B cell (primary cell): ENCODE data around the gene KAT7. TPM values are rescaled to one million over a fixed set of nuclear protein-coding genes. Genes with fewer than 3 reads are reported as not detected.

Experiments
- ATAC-seq: fragments of 200-7000 bp; cut with Tn5 transposase; one replicate; pipeline ENCODE4 v1.10.0; 2021; ENCODE audit warnings: low read depth, mild to moderate bottlenecking, moderate number of reproducible peaks, moderate library complexity
- CTCF ChIA-PET: fragments of 350-600 bp; sonication (Branson Sonifier 250); formaldehyde crosslinking; loops from one replicate; lab custom pipeline; 2021; ENCODE audit warnings: antibody characterized with exemption, inconsistent platforms; lab: Charles Lee
- POLR2A ChIA-PET: fragments of 350-600 bp; sonication (Branson Sonifier 250); formaldehyde crosslinking; loops from one replicate; lab custom pipeline; 2021; ENCODE audit warnings: antibody characterized with exemption; lab: Charles Lee
- DNase-seq: peaks from one replicate; pipeline ENCODE4 v3.0.0; 2013
- H2AFZ ChIP-seq: 2 replicates; pipeline ENCODE4 v1.6.1; 2012; ENCODE audit warnings: mild to moderate bottlenecking, low read depth, low read length; ENCODE audit not compliant: insufficient read depth, poor library complexity, severe bottlenecking
- H3K27ac ChIP-seq, 2 donors: 1 replicate in 1 of 2; 2 replicates in 1 of 2; pipeline ENCODE4 v1.5.1; 2012 to 2013; ENCODE audit warnings: low read length in 2 of 2, mild to moderate bottlenecking in 2 of 2, moderate library complexity in 1 of 2
- H3K27me3 ChIP-seq, 4 experiments: fragments of 200-600 bp in 1 of 4; sonication (generic) in 1 of 4; replicated peaks in 1 of 4; 1 replicate in 2 of 4; 2 replicates in 2 of 4; pipeline versions ENCODE4 v1.6.1 to v1.7.0; 2013 to 2016; ENCODE audit warnings: low read length in 3 of 4, mild to moderate bottlenecking in 2 of 4, mixed read lengths in 1 of 4, moderate library complexity in 1 of 4; ENCODE audit not compliant: insufficient read depth in 4 of 4, control insufficient read depth in 3 of 4; ENCODE audit errors: control extremely low read depth in 1 of 4
- H3K36me3 ChIP-seq, 2 experiments: replicated peaks in 1 of 2; 1 replicate in 1 of 2; 2 replicates in 1 of 2; pipeline versions ENCODE4 v1.6.1 to v1.7.1; 2013; ENCODE audit warnings: low read length in 1 of 2; ENCODE audit not compliant: insufficient read depth in 2 of 2, control insufficient read depth in 1 of 2; ENCODE audit errors: control extremely low read depth in 1 of 2, extremely low read depth in 1 of 2
- H3K4me1 ChIP-seq, 2 donors: fragments of 200-600 bp in 1 of 2; sonication (generic) in 1 of 2; 1 replicate in 1 of 2; 2 replicates in 1 of 2; pipeline versions ENCODE4 v1.5.1 to v1.6.1; 2013 to 2017; ENCODE audit warnings: low read length in 2 of 2; ENCODE audit not compliant: control insufficient read depth in 2 of 2, insufficient read depth in 2 of 2
- H3K4me2 ChIP-seq: replicated peaks from 2 replicates; pipeline ENCODE3; 2012; ENCODE audit warnings: mild to moderate bottlenecking, low read depth, low read length; ENCODE audit not compliant: poor library complexity, severe bottlenecking
- H3K4me3 ChIP-seq, 5 experiments: fragments of 200-600 bp in 1 of 5; sonication (generic) in 1 of 5; 1 replicate in 3 of 5; 2 replicates in 2 of 5; pipeline versions ENCODE4 v1.5.1 to v1.7.0; 2011 to 2016; ENCODE audit warnings: low read length in 4 of 5, mild to moderate bottlenecking in 4 of 5, low read depth in 2 of 5, control low read depth in 1 of 5, moderate library complexity in 1 of 5; ENCODE audit not compliant: insufficient read depth in 1 of 5; ENCODE audit errors: control extremely low read depth in 1 of 5, extremely low read depth in 1 of 5
- H3K79me2 ChIP-seq: fragments of 200-600 bp; sonication (generic); one replicate; pipeline ENCODE4 v1.6.0; 2016; ENCODE audit warnings: low read length; ENCODE audit not compliant: control insufficient read depth, insufficient read depth
- H3K9ac ChIP-seq: fragments of 200-600 bp; sonication (generic); 2 replicates; pipeline ENCODE4 v1.6.1; 2017; ENCODE audit warnings: mild to moderate bottlenecking, low read length, moderate library complexity
- H3K9me3 ChIP-seq, 3 donors: one replicate each; pipeline versions ENCODE4 v1.6.1 to v1.7.1; 2013; ENCODE audit warnings: low read length in 2 of 3; ENCODE audit not compliant: control insufficient read depth in 2 of 3, insufficient read depth in 1 of 3; ENCODE audit errors: control extremely low read depth in 1 of 3
- H4K20me1 ChIP-seq: 2 replicates; pipeline ENCODE4 v1.6.0; 2012; ENCODE audit warnings: mild to moderate bottlenecking, low read length; ENCODE audit not compliant: insufficient read depth, control insufficient read depth, poor library complexity, severe bottlenecking
- H3K27ac Mint-ChIP-seq: one replicate; pipeline ENCODE4 v1.8.0; 2021; ENCODE audit warnings: mixed read lengths
- H3K27me3 Mint-ChIP-seq: one replicate; pipeline ENCODE4 v1.8.0; 2021; ENCODE audit warnings: mixed read lengths
- H3K4me1 Mint-ChIP-seq: one replicate; pipeline ENCODE4 v1.8.0; 2021; ENCODE audit warnings: mixed read lengths
- H3K4me3 Mint-ChIP-seq: one replicate; pipeline ENCODE4 v1.8.0; 2021; ENCODE audit warnings: mixed read lengths
- H3K9me3 Mint-ChIP-seq: one replicate; pipeline ENCODE4 v1.8.0; 2022; ENCODE audit warnings: mixed read lengths; ENCODE audit not compliant: insufficient read depth
- EZH2 ChIP-seq: IDR thresholded peaks from 2 replicates; pipeline ENCODE4 v1.6.1; 2012; ENCODE audit warnings: borderline replicate concordance, low read depth, mild to moderate bottlenecking, moderate library complexity, low read length; ENCODE audit not compliant: insufficient read depth, poor library complexity, severe bottlenecking
- WGBS: methylation state at CpG from one replicate; pipeline ENCODE4 v1.1.5; 2013; ENCODE audit warnings: missing lambda C conversion rate; ENCODE audit not compliant: insufficient coverage; 5-methylcytosine and 5-hydroxymethylcytosine counted together
- intact Hi-C: fragments of 100-400 bp; cut with micrococcal nuclease; formaldehyde crosslinking; loops from one replicate; pipeline ENCODE4 v1.10.0; 2022
- polyA minus RNA-seq: library from RNA; depleted of rRNA, polyadenylated mRNA; stranded (reverse); fragments of >200 nt; gene quantifications from 2 replicates; pipeline ENCODE4 v1.2.3, GENCODE V29; 2012
- polyA plus RNA-seq: library from polyadenylated mRNA; depleted of rRNA; stranded (reverse); fragments of >200 nt; gene quantifications from 2 replicates; pipeline ENCODE4 v1.2.3, GENCODE V29; 2012
- total RNA-seq, 2 donors: library from RNA; stranded (reverse); fragments of 120-200 nt in 1 of 2; gene quantifications; 1 replicate in 1 of 2; 2 replicates in 1 of 2; pipeline versions ENCODE4 v1.2.3 to v1.2.4, GENCODE V29; 2013 to 2022
- TF ChIP-seq, protein P1 (sequence below): fragments of 200-600 bp; IDR thresholded peaks from one replicate; pipeline ENCODE4 v1.8.0; 2022; ENCODE audit warnings: antibody characterized with exemption, mild to moderate bottlenecking

The KAT7 gene
- 124 and 127 TPM in 2 replicates for total RNA-seq
- total RNA-seq (2013), result 52.4 TPM
- 16.7 and 35.7 TPM in 2 replicates for polyA plus RNA-seq
- 64.7 and 82.8 TPM in 2 replicates for polyA minus RNA-seq

DNA sequence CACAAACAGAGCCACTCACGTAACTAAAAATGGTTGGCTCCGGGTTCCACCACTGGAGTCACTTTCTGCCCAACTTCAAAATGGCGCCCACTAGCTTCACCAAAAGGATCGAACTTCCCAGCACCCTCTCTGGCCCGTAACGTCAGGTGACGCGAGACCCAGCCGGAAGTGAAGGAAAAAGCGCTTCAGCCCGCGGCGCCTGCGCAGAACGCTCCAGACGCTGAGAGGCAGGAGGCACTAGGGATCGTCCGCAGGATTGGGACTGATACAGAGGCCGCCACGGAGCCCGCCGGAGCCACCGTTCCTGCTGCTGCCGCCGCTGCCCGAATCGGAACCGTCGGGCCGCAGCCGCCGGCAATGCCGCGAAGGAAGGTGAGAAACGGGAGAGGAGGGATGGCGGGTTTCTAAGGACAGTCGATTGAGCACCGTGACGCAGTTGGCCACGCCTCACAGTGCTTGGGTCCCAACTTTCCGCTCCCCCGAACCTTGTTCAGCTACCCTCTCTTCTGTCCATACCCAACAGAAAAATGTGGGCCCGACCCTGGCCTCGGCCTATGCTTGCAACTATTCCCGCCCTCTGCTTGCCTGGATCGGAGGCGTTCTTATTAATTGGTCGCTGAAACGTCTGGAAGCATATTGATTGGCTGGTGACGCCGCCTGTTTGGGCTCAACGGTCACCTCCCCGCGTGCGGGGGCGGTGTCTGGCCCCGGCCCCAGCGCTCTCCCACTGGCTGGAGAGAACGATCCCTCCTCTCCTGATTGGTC is at the start of gene KAT7:
Gene KAT7, plus strand, starts transcription at position 204 of the 765 bp plus-strand sequence. Its CDS starts 154 bp downstream, at position 358.
- peak; percentile 99 for DNase-seq
- intact Hi-C loops, result loop anchor here (1.0 to 5.0 kb wide), 8 partner anchors 24 to 929 kb away; partner anchors contain the start of genes FAM117A, LUC7L3, SPOP and UBE2Z
- peaks cover 45% of the 10 kb centered on the region for H4K20me1 ChIP-seq
- H3K36me3 ChIP-seq, result peaks cover 0 to 21% of the 10 kb centered on the region in 2 experiments
- ATAC-seq, result peak; percentile 83
- peaks cover 49% of the 10 kb centered on the region for H3K79me2 ChIP-seq
- H2AFZ ChIP-seq, result peak within 1 kb of the TSS; percentile 98
- no peaks in the 10 kb centered on the region for H3K9me3 Mint-ChIP-seq
- H3K4me1 Mint-ChIP-seq, result peaks cover 50% of the 10 kb centered on the region
- H3K27ac ChIP-seq, result peak within 1 kb of the TSS; percentile 89 to 98
- H3K9ac ChIP-seq, result peak within 1 kb of the TSS; percentile 100
- no peaks in the 10 kb centered on the region for H3K9me3 ChIP-seq
- peak within 1 kb of the TSS; percentile 99 for H3K27ac Mint-ChIP-seq
- peak within 1 kb of the TSS; percentile 85 for H3K4me2 ChIP-seq
- H3K27me3 ChIP-seq, result no peaks in the 10 kb centered on the region
- TF ChIP-seq EZH2, result no peak
- TF ChIP-seq, protein P1, sequence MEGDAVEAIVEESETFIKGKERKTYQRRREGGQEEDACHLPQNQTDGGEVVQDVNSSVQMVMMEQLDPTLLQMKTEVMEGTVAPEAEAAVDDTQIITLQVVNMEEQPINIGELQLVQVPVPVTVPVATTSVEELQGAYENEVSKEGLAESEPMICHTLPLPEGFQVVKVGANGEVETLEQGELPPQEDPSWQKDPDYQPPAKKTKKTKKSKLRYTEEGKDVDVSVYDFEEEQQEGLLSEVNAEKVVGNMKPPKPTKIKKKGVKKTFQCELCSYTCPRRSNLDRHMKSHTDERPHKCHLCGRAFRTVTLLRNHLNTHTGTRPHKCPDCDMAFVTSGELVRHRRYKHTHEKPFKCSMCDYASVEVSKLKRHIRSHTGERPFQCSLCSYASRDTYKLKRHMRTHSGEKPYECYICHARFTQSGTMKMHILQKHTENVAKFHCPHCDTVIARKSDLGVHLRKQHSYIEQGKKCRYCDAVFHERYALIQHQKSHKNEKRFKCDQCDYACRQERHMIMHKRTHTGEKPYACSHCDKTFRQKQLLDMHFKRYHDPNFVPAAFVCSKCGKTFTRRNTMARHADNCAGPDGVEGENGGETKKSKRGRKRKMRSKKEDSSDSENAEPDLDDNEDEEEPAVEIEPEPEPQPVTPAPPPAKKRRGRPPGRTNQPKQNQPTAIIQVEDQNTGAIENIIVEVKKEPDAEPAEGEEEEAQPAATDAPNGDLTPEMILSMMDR, result no peak
- no peaks in the 10 kb centered on the region for H3K27me3 Mint-ChIP-seq
- under 1% methylated on average over 59 of the region's 59 CpGs for WGBS
- peak within 1 kb of the TSS; percentile 98 for H3K4me3 Mint-ChIP-seq
- H3K4me1 ChIP-seq, result peaks cover 18 to 20% of the 10 kb centered on the region in 2 donors
- H3K4me3 ChIP-seq, result peak within 1 kb of the TSS; percentile 68 to 100 (median 96)
- ChIA-PET CTCF (interaction anchor here (0.7 to 4.5 kb wide), 5 partner anchors 25 to 214 kb away, joined by 3 to 43 read pairs (median 3); partner anchors contain the start of genes FAM117A and SLC35B1), POLR2A (interaction anchor here (0.6 to 3.6 kb wide), 8 partner anchors 21 to 219 kb away, joined by 3 to 23 read pairs (median 6); partner anchors contain the start of genes FAM117A and SLC35B1)
